ENCODE results near the gene SH3BP5.

The SH3BP5 gene

DNA sequence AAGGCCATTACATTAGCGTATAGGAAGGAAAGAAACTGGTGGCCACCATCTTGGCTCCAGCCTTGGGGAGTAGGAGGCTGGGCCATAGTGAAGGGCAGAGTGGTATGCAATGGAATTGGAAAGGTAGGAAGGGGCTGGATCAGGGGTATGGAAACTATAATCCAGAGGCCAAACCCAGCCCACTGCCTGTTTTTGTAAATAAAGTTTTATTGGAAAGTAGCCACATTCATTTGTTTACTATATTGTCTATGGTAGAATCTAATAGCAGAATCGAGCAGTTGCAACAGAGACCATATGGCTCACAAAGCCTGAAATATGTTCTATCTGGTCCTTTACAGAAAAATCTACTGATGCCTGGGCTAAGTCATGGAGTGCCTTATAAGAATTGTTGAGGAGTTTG is 14.1 kb upstream of the SH3BP5 start:
- DNase-seq: no peak

DNA sequence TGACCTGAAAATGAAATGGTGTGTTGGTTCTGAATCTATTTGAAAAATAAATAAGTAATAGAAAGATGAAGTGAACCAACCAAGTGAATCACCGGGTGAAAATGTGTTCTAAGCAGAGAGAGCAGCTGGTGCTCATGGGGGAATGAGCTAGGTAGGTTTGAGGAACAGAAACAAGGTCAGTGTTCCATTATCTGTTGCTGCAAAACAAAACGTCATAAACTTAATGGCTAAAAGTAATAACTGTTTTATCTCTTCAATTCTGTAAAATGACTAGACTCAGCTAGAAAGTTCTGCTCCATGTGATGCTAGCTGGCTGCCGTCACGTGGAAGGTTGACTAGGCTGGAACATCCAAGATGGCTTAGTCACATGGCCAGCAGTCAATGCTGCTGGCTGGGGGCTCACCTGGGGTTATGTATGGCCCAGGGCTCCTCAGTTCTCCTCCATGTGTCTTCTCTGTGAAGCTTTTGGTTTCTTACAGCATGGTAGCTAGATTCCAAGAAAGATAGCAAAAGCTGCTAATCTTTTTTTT is 13.3 kb upstream of the SH3BP5 start:
- no peak for DNase-seq

DNA sequence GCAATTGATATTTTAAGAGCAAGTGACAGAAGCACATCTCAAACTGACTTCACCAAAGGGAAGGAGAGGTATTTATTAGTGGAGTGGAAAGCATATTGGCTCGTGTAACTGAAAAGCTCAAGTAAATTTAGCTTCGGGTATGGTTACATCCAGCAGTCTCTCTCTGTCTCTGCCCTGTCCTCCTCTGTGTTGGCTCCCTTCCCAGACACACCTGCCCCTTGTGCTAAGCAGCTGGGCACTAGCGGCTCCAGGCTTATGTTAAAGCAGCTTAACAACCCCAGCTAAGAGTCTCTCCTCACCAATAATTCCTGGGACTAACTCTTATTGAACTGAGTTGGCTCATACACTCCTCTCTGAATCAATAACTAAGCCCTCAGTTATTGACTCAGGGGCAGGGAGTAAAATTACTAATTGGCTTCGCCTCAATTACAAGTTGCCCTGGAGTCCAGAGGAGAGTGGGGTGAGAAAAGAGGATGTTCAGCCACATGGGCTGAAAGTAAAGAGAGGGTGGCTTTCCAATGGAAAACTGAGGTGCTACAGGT is 12.8 kb upstream of the SH3BP5 start:
- DNase-seq: no peak

DNA sequence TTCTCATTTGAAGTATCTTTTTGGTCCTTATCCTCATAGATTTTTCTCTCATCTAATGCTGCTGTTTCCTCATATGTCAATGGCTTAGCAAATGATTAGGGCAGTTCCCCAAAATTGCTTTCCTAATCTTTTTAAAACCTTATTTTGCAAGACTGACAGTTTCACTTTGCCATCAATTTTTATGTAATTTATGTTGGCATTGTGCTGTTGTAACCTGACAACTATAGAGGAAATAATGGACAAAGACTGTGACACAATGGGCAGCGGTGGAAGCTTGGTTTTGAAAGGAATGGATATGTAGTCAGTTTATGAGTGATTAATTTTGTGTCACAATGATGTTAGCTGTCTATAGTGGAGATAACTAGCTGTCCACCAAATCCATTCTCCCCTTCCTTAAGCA is 10.6 kb upstream of the SH3BP5 start:
- no peak for DNase-seq

DNA sequence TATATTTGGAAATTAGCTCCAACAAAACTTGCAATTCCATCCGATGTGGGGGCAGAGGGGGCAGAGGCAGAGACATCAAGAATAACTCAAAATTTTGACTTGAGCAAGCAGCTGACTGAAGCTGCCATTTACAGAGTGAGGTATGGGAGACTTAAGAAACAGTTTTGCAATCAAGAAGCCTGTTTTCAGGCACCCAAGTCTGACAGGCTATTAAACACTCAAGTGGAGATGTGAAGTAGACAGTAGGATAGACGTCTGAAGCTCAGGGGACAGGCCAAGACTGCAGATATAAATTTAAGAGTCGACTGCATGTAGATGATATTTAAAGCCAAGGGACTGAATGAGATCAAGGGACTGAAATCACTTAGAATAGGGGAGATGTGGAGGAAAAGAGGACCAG is 9.9 kb upstream of the SH3BP5 start:
- no peak for DNase-seq

DNA sequence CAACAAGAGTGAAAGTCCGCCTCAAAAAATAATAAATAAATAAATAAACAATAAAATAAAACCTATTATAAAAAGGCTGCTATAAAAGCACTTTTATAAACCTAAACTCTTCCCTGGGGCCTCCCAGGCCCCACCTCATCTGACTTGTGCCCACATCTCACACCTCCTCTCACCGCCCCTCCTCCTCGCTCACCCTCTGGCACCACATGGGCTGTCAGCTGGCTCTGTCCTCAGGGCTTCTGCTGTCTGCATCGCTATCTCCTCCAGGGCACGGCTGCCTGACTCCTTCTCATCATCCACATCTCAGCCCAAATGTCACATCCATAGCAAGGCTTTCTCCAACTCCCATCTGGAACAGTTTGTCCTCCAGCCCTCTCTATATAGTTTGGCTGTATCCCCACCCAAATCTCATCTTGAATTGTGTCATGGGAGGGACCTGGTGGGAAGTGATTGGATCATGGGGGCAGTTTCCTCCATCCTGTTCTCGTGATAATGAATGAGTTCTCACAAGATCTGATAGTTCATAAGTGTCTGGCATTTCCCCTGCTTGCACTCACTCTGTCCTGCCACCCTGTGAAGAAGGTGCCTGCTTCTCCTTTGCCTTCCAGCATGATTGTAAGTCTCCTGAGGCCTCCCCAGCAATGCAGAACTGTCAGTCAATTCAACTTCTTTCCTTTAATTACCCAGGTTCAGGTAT is 8.8 kb upstream of the SH3BP5 start:
- DNase-seq: no peak

DNA sequence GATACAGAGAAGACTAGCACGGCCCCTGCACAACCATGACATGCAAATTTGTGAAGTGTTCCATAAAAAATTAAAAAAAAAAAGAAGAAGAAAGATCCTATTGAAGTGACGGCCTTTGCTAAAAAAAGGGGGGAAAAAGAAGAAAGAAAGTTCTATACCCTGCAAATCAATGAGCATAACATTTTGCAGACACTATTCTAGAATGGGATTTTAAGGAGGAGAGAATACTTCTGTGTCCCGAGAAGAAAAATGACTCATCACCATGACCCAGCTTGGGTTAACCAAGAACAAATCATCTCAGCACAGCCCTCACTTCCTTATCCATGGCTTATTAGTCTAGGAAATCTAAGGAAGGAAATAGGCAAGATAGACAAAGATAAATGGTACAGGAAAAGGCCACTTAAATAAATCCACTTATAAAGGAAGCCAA is 7.4 kb upstream of the SH3BP5 start:
- no peak for DNase-seq

DNA sequence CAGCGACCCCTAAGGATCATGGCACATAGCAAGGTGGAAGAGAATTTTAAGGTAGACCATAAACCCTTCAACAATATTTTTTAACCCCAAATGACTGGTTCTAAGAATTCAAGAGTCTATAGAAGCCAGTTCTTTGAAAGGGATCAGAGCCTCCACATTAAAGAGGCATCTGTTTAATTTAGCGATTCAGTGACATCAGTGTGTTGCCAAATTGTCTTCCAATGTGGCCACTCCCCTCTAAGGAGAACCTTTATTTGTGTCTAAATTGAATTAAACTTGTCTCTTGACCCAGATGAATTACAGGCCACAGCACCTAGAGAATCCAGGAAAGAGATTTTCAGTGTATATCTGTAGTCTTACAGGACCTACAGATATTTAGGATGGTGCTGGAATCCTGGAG is 6.6 kb upstream of the SH3BP5 start:
- DNase-seq: no peak

DNA sequence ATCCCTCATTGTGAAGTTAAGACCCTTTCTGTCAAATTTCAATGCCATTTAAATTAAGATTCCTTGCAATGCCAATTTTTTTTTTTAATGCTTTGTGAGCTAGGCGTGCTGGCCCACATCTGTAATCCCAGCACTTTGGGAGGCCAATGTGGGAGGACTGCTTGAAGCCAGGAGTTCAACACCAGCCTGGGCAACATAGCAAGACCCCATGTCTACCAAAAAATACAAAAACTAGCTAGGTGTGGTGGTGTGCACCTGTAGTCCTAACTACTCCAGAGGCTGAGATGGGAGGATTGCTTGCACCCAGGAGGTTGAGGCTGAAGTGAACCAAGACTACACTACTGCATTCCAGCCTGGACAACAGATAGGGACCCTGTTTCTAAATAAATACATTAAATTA is 5.6 kb upstream of the SH3BP5 start:
- no peak for DNase-seq

DNA sequence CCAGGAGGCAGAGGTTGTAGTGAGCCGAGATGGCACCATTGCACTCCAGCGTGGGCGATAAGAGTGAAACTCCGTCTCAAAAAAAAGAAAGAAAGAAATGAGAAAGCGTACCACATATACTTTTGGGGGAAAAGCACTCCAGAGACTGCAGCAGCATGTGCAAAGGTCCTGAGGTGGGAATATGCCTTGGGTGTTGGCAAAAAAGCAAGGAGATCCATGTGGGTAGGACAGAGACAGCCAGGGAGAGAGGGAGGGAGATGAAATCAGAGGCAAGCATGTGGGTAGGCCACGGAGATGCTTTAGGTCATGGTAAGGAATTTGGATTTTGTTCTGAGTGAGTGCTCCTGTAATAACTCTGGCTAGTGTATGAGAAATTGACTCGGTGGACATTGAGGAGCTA is 3.7 kb upstream of the SH3BP5 start:
- no peak for DNase-seq

DNA sequence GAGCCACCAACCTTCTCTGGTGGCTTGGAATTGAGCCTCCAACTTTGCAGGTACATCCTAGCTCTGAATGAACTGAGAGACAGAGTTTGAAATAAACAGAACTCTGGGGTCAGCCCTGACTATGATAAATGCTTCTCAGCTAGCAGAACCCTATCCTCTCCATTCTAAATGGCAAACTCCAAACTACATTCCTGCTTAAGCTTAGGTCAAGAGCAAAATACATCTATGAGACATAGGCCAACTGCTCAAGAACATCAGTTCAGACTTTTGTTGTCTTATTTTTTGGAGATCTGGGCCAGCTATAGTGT is 1.5 kb upstream of the SH3BP5 start:
- no peak for DNase-seq

DNA sequence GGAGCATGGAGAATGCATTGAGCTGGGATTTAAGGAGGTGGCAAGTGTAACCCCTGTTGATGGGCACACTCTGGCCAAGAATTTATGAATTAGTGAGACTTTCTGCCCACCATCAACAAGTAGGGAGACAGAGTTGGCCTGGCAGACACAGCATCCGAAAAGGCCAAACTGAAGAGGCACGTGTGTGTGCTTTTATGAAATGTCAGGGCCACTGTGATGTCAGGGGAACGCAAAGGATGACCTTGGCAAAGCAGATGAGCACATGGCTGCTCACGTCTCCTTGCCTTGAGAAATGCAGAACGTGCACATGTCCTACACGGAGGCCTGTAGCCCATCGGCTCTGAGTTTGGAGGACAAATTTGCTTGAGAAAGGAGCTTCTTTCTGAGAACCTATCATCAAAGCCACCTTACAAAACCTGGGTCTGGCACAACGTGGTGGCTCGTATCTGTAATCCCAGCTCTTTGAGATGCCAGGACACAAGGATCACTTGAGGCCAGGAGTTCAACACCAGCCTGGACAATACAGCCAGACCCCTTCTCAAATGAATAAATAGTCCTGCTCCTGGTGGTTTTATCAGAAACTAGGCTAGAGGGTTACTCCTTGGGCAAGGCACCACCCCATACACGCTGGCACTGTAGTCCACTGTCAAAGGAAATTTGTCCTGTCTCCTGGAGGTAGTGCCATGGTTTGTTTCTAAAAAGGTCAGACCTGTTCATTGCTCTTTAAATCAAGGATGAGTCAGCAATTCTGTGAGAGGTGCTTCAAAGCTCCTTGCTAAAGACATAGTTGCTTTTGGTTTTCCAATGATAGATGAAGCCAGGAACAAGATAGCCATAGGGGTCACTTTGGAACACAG is 941 bp upstream of the SH3BP5 start:
- DNase-seq: no peak

DNA sequence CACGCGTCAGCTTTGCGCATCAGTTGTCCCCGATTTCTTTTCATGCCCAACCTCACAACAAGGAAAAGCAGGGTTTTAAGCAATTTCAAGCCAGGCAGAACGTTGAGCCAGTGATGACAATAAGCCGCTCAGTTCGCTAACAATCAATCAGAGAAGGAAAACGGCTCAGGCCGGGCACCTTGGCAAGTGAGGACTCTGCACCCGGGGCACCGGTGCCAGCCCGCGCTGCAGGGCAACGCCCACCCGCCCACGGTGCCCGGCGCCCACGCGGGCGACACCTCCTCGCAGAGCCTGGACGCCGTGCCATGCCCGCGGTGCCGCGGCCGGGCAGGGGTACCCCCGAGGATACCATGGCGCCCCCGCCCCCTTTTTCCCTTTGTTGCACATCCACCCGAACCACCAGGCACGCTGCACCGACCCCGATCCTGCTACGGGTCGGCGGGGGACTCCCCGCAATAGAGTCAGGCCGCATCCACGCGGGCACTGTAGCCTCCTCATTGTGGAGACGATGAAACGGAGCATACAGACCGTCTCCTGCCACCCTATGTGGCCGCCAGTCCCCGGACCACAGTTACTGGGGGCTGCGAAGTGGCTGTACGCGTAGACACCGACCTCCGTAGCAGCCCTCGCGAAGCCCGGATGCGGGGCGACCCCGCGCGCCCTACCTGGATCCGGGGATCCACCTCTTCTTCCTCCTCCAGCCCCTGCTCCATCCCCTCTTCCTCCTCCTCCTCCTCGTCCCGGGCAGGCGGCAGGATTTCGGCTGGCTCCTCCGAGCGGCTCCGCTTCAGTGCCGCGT is 581 bp downstream of the SH3BP5 start:
- no peak for DNase-seq

DNA sequence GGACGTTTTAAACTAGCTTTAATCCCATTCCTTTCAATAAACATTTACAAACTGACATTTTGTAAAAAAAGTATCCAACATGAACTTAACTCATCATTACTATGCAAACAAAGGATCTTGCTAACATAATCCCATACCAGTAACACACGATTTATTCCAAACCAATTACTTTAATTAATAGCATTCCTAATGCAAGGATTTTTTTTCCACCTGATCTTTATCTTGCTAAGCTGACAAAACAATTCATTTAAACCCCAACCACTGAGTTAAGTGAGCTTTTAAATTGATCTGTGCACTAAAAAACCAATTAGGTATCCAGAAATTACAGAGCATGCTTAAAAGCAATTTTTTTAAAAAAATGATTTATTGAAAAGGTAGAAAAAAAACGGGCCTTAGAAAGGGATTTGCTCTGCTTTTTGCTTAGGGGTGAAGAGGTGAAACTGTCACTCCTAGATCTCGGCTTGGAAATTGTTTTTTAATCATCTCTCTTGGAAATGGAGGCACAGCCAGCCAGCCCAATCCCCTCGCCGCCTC is 1.2 kb downstream of the SH3BP5 start:
- DNase-seq: no peak

DNA sequence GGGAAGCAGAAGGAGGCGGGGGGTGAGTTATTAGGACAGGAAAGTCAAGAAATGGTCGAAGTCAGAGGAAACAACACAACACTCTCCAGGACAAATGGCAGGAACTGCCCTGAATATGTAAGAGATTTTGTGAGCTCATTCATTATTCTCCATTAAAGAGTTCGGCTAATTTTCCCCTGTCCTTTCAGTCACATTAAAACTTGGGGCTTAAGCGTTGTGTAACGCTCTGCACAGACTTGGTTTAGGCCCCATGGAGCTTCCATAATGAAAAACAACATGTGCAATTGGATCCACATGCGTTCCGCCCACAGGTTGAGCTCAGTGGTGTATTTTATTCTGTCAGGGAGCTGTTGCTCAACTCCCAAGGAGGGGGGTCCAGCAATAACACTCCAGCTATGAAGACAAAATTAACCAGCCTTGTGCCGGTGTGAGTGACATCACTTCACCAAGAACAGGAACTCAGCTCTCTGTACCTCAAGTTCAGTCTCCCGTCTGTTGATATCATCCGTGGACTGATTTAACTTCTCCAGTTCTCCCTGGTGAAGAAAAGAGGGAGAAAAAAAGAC is 2.3 kb downstream of the SH3BP5 start:
- DNase-seq: no peak

DNA sequence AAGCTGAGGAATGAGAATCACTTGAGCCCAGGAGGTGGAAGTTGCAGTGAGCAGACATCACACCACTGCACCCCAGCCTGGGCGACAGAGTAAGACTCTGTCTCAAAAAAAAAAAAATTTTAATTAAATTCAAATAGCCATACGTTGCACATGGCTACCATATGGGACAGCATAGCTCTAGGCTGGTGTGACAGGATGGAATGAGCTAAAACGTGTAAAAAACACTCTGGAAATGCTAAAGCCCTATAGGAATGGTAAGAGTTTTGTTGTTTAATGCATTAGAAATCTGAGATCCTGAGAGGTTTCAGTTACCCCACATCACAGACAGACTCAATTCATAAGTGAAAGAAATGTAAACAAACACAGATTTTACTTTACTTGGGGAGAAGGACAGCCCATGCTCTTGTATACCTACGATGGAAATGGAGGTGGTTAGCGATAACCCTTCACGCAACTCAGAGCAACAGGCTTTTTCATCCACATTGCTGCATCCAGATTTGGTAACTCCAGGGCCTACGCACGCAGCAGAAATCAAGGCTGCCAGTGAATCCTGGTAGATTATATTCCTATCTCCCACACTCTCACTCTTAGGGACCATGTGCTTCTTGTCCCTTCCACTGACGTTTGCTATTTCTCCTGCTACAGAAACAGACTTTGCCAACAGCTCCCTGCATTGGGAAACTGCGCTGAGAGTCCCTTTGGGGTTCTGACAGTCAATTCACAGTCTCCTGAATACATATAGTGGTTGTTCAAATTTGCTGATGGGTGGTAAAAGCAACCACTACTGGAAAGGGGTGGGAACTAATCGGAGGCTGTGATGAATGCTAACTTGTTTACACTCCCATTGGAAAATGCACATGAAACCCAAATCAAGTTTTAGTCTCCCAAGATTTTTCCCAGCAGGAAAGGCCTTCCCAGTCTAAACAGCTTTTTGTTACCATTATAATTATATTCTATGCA is 3.1 kb downstream of the SH3BP5 start:
- no peak for DNase-seq

DNA sequence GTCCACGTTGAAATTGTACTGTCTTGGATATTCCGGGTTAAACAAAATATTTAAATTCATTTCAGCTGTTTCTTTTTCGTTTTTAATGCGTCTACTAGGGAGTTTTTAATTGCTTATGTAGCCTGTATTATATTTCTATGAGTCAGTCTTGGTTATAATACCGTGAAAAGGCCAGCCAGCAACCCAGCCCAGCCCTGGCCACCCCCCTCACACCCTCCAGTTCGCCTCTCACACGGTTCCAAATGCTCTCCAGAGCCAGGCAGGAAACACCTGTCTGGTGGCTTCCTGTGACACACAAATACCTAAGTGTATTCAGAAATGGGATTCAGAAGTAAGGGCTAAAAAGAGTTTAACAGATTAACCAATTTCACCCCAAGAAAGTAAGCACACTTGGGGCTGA is 4.4 kb downstream of the SH3BP5 start:
- no peak for DNase-seq

DNA sequence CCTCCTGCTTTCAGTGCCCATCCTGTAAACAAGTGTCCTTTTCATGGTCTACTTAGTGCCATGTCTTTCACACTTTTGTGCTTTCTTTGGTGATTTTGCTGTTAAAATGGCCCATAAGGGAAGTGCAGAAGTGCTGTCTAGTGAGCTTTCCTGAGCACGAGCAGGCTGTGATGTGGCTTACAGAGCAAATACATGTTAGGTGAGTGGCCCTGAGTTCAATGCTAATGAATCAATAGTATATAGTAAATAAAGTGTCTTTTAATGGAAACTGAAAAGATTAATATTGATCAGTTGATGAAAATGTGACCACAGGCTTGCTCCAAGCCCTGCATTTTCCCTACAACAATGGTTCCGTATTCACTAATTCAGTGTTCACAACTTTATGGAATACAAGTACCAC is 5.7 kb downstream of the SH3BP5 start:
- DNase-seq: no peak

DNA sequence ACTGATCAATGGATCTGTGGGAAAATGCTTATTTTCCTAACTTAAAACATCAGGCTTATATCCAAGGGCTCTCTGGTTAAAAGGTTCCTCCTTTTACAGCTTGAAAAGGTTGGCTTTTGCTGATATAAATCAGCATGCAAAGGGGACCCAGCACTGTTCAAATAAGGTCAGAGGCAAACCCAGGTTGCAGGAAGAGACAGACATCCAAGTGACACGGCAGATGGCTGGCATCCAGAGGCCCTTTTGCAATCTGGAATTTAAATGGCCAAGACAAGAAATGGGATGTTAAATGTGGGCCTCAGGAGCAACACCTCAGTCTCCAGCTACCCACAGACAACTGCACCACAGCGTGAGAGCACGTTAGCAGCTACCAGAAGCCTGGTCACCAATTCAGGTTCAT is 6.3 kb downstream of the SH3BP5 start:
- DNase-seq: no peak

DNA sequence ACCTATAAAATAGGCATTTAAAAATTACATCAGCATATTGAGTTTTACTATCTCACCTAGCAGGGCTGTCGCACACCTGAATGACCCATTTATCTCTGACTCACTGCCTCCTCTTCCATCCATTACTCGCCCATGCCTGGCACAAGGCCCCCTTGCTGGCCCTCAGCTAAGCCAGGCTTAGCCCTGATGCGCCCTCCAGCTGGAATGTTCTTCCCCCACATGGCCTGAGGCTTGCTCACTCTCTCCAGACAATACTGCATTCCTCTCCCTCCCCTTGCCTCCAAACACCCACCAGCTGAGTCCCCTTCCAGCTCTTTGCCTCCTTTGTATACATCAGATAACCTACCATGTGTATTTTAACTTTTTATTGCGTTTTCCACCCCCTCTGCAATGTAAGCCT is 7.2 kb downstream of the SH3BP5 start:
- DNase-seq: no peak

DNA sequence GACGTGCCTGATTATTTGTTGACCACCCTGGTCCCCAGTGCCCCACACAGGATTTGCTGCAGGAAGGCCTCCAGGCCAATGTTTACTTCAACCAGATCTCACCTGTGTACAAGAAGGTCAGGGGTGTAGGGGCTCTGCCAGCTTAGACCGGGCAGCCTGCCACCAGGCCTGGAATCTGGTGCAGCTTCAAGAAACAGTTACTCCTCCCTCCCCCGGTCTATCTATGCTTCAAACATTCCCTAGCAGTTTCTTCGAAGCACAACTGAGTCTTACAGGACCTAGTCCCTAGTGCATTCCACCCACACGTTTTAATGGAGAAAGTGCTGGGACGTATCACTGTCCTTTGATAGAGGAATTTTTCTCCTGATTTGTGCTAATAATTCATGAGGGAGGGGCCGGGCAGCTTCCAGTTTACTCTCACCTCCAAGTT is 8.0 kb downstream of the SH3BP5 start:
- DNase-seq: no peak

DNA sequence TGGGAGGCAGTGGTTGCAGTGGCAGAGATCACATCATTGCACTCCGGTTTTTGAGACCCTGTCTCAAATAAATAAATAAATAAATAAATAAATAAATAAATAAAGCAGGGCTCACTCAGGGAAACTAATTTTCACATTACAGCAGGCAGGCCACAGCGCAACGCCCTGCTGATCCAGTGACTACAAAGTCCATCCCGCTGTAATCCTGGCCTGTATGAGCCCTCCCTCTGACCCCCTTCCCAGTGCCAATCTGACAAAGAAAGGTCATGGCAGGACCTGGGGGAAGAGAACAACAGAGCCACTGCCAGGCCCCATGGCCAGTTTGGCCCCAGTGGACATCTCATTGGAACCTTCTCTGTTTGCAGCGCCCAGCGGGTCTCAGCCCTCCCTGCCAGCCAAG is 9.3 kb downstream of the SH3BP5 start:
- no peak for DNase-seq
